HG03039 (cell line): ENCODE results near the gene FGR.

Experiments
- ATAC-seq: cut with Tn5 transposase; IDR thresholded peaks from one replicate; pipeline ENCODE4 v1.9.1; 2021; ENCODE audit warnings: mild to moderate bottlenecking, moderate library complexity; ENCODE audit not compliant: unreplicated experiment

FGR gene

DNA sequence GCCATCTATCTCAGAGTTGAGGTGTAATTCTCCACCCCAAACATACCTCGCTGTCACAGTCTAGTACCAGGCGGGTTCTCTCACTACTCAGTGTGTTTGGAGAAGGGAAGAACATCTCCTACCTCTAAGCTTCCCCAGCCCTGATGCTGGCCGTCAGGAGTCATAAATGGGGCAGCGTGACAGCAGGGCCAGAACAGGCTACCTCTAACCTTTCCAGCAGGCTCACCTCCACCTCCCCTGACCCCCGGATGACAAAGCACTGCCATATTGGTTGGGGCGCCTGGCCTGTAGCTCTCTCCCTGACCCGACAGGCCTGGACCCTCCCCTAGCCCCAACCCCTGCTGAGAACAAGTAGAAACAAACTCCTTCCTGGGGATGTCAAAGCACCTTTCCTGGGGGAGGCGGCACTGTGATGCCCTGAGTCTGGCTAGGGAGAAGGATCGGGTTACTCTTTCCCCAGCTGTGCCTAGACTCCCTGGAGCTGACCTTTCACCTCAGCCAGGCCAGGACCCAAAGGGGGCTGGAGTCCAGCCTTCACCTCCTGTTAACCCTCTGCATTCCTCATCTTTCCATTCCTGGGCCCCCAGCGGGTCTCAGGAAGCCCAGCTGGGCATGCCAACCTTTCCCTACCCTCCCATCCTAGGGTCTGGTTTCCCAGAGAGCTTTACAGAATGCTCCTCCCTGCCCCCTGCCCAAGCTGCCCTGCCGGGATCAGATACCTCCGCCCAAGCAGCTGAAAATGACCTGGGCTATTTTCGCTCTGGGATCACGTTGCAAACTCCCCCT is 65.3 kb downstream of the FGR start:
- ATAC-seq = no peak

DNA sequence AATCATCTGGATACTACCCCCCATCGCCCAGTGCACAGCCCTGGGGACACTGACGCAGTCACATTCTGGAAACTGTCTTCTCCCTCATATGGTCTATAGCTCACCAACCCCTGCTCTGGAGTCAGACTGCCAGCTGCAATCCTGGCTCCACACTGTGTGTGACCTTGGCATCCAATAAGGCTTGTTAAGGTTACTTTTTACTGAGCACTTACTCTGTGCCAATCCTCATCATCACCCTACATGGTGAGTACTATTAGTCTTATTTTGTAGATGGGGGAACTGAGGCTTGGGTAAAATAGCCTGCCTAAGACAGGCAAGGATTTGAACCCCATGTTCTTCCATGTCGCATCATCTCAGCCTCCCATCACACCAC is 65.9 kb downstream of the FGR start:
- ATAC-seq = no peak

DNA sequence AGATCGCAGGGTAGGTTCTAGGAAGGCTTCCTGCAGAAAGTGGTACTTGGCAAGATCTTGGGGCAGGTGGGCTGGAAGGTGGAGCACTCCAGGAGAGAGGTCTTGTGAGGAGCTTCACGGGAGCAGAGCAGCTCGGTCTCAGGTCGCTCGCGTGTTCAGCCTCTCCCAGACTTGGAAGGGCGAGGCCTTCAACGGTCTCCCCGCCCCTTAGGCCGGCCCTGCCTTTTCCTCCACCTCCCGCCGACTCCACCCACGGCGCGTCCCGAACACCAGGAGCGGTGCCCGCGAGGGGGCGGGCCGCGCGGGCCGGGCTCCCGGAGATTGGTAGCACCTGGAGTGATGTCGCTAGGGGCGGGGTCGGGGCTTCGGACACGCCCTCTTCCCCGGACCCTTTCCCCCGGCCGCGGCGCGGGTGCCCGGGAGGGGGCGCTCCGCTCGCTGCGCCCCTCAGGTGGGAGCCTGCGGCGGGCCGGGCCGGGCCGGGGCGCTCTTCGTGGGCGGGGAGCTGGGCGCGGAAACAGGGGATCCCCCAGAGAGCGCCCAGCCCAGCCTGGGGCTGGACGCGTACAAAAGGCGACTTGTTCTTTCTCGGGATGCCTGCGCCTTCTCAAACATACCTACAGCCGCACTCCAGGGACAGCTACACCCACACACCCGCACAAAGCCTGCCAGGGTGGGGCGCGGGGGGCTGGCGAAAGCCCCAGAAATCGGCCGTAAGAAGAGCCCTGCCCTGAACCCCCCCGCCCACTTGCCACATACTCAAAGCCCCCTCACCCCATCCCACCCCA is 66.5 kb downstream of the FGR start:
- peak; percentile 88 for ATAC-seq

DNA sequence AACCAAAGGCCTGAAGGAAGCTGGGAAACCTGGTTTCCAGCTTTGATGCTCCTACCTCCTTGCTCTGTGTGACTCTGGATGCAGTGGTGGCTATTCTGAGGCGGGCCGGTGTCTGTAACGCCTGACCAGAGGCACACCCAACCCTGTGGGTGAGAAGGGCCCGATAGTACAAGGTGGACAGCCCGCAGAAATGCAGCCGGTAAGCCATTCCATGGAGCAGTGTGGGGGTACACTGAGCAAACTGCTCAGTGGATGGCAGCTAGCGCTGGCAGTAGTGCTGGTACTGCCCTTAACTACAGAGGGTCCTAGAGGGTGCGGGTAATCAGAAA is 67.0 kb downstream of the FGR start:
- no peak for ATAC-seq

DNA sequence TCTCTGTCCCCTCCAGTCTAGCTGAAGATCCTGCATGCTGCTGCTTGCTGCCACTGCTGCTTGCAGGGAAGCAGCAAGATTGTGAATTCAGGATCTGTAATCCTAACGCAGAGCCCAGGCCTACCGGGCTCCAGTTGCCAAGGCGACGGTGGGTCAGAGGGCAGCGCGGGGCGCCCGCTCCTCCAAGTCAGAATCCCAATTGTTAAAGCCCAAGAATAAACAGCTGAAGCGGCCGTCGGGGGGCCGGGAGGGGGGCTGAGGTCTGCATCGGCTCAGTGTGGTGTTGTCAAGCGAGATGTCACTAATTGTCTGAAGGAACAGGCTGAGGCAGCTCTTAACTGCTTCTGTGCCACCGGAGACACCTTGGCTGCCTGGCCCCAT is 67.8 kb downstream of the FGR start:
- no peak for ATAC-seq

DNA sequence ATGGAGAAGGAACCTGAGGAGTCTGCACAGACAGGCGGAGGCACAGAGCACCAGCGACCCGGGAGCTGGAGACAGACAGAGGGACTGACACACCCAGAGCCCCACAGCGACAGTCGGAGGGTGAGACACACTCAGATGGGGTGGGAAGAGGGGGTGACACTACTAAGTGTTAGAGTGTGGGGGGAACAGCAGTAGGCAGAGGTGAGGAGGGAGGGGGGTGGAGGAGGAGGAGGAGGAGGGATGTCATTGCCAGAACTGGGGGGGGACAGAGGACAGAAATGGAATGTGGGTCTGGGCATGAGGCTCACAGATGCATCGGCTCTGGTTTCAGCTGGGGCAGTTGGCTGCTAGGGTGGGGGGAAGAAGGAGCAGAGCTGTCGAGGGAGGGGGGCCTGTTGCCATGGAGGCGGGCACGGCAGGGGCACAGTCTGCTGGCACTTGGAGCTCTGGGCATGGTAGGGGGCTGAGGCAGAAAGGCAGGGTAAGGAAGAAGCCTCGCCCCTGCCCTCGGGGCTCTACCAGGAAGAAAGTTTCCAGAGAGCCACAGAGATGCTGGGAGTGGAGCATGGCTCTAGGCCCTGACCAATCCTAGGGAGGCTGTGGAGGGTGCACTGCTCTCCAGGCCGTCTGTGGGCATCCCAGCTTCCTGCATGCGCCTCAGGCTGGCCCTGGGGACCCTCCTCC is 68.4 kb downstream of the FGR start:
- ATAC-seq = no peak

DNA sequence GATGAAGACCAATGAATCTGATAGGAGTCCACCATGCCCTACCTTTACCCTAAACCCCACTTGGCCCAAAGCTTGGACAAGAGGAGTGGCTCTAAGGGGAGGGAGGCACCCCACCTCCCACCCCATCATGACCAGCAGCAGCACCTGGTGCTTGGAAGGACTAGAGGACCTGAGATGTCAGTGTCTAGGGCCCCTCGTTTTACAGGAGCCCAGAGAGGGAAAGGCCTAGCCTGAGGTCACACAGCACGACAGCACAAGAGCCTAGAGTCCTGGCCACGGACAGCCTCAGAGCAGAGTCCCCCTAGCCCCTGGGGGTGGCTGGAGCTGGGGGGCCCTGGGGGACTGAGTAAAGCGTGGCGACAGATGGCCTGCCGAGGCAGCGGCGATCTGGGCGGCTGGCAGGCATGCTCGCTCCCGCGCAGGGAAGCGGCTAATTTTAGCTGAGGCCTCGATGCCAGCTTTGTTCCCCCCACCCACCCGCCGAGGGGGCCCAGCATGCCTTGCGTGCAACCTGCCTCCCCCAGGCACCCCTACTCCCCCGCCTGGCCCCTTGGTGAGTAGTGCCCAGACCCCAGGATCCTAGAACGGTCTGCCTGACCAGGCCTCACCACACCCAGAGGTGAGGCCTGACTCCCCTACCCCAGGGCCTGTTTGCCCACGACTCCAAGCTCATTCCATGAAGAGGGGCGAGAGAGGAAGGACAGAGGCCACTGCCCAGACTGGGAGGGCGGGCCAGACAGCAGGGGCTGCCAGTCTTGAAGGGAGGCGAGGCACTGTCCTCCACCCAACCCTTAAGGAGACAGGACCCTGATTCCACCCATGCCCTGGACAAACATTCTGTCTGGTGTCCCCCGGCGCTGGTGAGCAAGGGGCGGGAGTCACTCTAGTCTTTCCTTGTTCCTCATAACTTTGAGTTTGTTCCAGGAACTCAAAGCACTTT is 70.0 kb downstream of the FGR start:
- ATAC-seq = no peak

DNA sequence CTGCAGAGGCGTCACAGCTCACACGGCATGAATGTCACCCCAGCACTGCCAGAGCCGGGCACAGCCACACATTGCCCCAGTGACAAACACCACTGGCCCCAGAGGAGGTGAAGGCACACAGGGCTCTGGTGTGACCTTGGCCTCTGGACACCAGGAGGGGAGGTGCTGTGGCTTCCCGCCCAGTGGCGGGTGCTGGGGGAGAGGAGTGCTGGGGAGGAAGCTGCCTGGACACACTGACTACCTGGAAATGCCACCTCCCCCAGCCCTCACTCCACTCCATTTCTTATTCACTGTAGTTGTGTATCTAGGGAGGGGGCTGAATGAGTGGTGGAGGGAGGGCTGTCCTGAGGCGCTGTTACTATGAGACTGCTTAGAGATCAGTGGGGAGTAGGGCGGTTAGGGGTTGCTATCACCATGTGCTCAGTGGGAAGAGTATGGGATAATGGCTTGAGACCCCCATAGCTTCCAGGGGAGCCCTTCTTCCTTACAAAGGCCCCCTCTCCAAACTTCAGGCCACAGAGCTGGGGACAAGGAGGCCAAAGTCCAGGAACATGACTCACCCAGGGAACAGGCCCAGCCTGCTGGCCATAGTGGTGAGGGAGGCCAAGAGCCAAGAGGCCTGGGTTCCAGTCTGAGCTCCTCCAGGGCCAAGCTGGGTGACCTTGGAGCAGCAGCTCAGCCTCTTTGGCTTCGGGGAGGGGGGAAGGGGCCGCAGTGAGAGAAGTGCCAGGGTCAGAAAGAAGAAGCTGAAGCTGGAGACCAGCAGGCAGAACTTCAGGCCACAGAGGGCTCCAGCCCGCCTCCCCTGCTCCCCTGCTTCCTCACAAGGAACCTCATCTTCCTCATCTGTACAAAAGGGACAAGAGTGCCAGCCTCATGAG is 71.2 kb downstream of the FGR start:
- ATAC-seq = no peak

DNA sequence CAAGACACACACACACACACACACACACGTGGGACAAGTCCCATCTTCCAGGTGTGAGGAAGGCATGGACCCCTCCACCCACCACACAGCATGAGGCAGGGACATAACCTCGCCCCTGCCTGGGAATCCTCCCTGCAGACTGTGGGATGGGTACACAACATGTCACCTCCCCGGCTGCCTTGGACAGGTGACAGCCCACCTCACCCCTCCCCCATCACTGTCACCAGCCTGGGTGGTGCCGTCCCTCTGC is 71.7 kb downstream of the FGR start:
- no peak for ATAC-seq

DNA sequence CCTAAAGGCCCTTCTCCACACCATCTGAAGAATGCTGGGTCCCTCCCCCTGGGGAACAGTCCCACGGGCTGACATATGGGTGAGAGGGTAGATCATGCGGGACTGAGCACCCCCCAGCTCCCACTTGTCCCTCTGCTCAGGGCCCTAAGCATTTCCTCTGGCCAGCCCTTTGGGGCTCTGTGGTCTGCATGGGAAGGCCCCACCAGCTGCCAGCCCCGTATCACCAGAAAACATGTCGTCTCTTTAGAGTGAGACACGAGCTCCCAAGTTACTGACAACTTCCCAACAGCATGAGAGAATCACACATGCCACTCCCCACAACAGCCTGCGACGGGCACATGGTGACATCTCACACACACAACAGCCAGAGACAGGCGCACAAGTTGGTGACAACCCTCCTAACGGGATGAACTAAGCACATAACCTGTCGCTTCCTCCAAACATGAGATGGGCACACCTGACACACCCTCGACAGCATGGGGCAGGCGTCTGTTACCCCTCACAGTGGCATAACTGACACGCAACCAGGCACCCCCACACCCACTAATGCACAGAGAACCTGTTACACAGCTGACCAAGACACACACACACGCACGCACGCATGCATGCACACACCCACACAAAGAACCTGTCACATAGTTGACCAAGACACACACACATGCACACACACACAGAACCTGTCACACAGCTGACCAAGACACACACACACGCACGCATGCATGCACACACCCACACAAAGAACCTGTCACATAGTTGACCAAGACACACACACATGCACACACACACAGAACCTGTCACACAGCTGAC is 72.2 kb downstream of the FGR start:
- no peak for ATAC-seq
